Measurements from ENCODE around the gene ACD. TPM values are rescaled to one million over a fixed set of nuclear protein-coding genes. Genes with fewer than 3 reads are reported as not detected.

The ACD gene
- total RNA-seq, 2 donors from 2014 or later, result 11.4 to 33.6 TPM

DNA sequence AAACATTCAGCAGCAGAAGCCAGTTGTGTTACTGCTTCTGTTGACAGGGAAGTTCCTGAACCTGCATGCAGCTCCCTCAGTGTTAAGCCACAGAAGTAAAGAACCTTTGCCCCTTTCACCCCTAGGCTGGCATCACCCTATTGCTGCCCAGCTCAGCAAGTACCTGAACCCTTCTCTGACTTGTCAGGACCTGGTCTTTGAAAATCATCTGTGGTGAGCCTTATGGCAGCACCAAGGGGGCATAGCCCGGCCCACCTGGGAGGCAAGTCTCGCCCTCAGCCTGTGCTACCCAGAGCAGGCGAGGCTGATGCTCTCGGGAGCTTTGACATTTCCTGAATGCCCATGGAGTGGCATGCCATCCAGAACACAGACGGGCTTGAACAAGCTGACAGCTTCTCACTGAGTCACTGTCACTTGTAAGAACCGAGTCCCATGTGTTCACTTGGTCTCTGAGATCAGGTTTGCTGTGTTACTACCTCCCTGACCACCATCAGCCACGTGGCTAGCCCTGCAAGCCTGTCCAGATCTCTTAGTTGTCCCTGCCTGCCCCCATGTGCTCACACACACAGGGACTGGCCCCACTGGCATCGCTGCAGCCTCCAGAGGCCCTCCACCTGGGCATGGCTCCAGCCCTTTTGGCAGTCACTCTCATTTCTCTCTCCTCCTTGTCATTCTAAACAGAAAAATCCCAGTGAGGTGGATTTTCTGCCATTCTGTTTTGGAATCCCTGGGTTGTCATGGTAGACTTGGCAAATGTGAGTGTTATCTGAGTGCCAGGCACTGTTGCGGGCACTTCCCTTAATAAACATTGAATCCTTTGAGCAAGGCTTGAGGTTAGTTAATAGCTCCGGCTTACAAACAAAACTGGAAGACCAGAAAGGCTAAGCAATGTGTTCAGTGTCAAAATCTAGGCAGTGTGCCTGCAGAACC is 18.0 kb downstream of the ACD start:
- DNase-seq (peak; percentile 55 to 75 (median 69)), ATAC-seq (peak; percentile 66)
- WGBS, 2 donors, result 10 to 55% methylated on average over 3 to 10 of the region's 10 CpGs
- H3K36me3 ChIP-seq (replicated peaks in 1 of 2; ENCODE audit: insufficient read depth in 1 of 2, low read depth in 2 of 2), result peaks cover 0 to 17% of the 10 kb centered on the region in 2 donors
- peaks cover 20% of the 10 kb centered on the region for H3K4me1 ChIP-seq
- no peak for TF ChIP-seq POLR2A (IDR thresholded peaks at IDR 0.05)
- TF ChIP-seq, protein P1, sequence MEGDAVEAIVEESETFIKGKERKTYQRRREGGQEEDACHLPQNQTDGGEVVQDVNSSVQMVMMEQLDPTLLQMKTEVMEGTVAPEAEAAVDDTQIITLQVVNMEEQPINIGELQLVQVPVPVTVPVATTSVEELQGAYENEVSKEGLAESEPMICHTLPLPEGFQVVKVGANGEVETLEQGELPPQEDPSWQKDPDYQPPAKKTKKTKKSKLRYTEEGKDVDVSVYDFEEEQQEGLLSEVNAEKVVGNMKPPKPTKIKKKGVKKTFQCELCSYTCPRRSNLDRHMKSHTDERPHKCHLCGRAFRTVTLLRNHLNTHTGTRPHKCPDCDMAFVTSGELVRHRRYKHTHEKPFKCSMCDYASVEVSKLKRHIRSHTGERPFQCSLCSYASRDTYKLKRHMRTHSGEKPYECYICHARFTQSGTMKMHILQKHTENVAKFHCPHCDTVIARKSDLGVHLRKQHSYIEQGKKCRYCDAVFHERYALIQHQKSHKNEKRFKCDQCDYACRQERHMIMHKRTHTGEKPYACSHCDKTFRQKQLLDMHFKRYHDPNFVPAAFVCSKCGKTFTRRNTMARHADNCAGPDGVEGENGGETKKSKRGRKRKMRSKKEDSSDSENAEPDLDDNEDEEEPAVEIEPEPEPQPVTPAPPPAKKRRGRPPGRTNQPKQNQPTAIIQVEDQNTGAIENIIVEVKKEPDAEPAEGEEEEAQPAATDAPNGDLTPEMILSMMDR (IDR thresholded peaks at IDR 0.05), result peak in 2 of 7 experiments; percentile 5 to 9
- H3K27ac ChIP-seq, result peak overlapping the region in 2 of 4 donors; percentile 33 to 46
- no peaks in the 10 kb centered on the region for H3K27me3 ChIP-seq
- no peaks in the 10 kb centered on the region for H3K9me3 ChIP-seq
- intact Hi-C loops (cut with DNase I), result no loop called here
- H3K4me3 ChIP-seq, result no peak overlapping the region

DNA sequence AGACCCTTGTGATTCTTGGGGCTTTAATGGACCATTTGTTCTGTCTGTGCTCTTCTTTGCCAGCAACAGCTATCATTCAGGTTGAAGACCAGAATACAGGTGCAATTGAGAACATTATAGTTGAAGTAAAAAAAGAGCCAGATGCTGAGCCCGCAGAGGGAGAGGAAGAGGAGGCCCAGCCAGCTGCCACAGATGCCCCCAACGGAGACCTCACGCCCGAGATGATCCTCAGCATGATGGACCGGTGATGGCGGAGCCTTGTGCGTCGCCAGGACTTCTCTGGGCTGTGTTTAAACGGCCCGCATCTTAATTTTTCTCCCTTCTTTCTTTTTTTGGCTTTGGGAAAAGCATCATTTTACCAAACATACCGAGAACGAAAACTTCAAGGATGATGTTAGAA is 22.4 kb downstream of the ACD start:
- H3K36me3 ChIP-seq (replicated peaks in 1 of 2; ENCODE audit: insufficient read depth in 1 of 2, low read depth in 2 of 2), result peaks cover 9 to 37% of the 10 kb centered on the region in 2 donors
- 89 to 94% methylated on average over 12 of the region's 12 CpGs for WGBS, 2 donors

DNA sequence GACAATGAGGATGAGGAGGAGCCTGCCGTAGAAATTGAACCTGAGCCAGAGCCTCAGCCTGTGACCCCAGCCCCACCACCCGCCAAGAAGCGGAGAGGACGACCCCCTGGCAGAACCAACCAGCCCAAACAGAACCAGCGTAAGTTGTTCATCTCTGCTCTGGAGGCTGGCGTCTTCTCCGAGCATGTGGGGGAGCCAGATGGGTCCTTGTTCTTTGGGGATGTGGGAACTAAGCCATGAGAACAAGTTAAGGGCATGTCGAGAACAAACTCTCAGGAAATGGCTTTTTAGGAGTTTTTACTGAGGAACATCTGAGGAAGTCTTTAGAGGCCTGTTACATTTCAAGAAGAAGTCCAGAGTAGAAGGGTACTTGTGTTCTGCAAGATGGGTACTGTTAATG is 23.3 kb downstream of the ACD start:
- no peak overlapping the region for H3K4me3 ChIP-seq
- H3K4me1 ChIP-seq, result no peaks in the 10 kb centered on the region
- no peak for DNase-seq
- H3K27me3 ChIP-seq, result no peaks in the 10 kb centered on the region
- intact Hi-C loops (cut with DNase I), result no loop called here
- no peak for TF ChIP-seq POLR2A (IDR thresholded peaks at IDR 0.05)
- TF ChIP-seq, protein P1 (IDR thresholded peaks at IDR 0.05), result no peak
- H3K36me3 ChIP-seq (replicated peaks in 1 of 2; ENCODE audit: insufficient read depth in 1 of 2, low read depth in 2 of 2), result peaks cover 9 to 41% of the 10 kb centered on the region in 2 donors
- no peaks in the 10 kb centered on the region for H3K9me3 ChIP-seq
- WGBS, 2 donors, result 88 to 97% methylated on average over 8 of the region's 8 CpGs
- no peak for ATAC-seq
- no peak overlapping the region for H3K27ac ChIP-seq

More for the DNA sequence above, 22.4 kb downstream of the ACD start:
- H3K4me3 ChIP-seq, result no peak overlapping the region
- intact Hi-C loops (cut with DNase I), result no loop called here
- H3K27me3 ChIP-seq, result no peaks in the 10 kb centered on the region
- H3K4me1 ChIP-seq, result peaks cover 9% of the 10 kb centered on the region
- no peak for DNase-seq
- no peaks in the 10 kb centered on the region for H3K9me3 ChIP-seq
- no peak for TF ChIP-seq POLR2A (IDR thresholded peaks at IDR 0.05)
- TF ChIP-seq, protein P1 (IDR thresholded peaks at IDR 0.05), result no peak
- ATAC-seq, result no peak
- H3K27ac ChIP-seq, result no peak overlapping the region

DNA sequence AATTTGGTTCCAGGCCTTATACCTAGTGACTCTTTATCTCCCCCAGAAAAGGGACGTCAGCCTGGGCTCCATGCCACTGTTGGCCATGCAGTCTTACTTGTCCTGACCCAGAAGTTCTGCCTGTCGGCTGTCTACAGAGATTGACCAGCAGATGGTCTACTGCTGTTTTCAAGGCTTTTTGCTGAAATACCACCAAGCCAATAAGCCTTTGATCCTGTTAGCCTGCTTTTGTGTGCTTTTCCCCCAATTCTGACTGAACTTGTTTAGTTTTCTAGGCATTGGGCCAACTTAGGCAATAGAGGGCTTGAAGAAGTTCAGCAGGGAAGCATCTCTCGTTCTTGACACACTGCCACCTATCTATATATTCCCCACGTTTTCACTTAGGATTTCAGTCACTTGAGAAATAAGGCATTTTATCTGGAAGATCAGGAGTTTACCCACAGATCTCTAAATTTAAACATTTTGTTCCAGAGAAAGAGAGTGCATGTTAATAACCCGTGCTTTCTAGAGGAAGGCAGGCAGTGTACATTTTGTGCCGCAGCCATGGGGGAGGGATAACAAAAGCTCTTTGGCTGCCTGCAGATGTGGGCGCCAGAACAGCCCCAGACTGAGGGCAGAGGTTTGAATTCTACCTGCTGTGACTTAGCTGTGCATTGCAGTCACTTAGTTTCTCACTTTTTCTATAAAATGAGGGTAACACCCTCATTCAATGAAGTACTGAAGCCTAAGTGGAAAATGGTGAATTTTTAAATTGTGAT is 27.5 kb downstream of the ACD start:
- Histone ChIP-seq H3K27me3 (no peaks in the 10 kb centered on the region), H3K4me1 (no peaks in the 10 kb centered on the region), H3K9me3 (no peaks in the 10 kb centered on the region), H3K4me3 (no peak overlapping the region), H3K36me3 (replicated peaks in 1 of 2; ENCODE audit: insufficient read depth in 1 of 2, low read depth in 2 of 2) (peaks cover 15 to 43% of the 10 kb centered on the region in 2 donors), H3K27ac (no peak overlapping the region)
- intact Hi-C loops (cut with DNase I), result no loop called here
- 57 to 63% methylated on average over 7 of the region's 7 CpGs for WGBS, 2 donors
- no peak for DNase-seq
- ATAC-seq, result no peak
- TF ChIP-seq POLR2A (IDR thresholded peaks at IDR 0.05), result no peak
- TF ChIP-seq, protein P1 (IDR thresholded peaks at IDR 0.05), result no peak

Data from body of pancreas (tissue), 4 donors.